ENCODE data around the gene IL22RA1. TPM values are rescaled to one million over a fixed set of nuclear protein-coding genes. Genes with fewer than 3 reads are reported as not detected.

Gene IL22RA1
- total and polyA plus RNA-seq, 9 of the 15 experiments (the other 6 are each of a cell fraction or from before 2014, with no cell fraction given), result not detected

GRCh38 chr1:24111996-24112779 is 30.8 kb downstream of the IL22RA1 start, which contains the start of gene MYOM3 (continued):
- peak; percentile 87 to 91 for TF ChIP-seq MAZ (CRISPR knock-in tag; conservative IDR thresholded peaks at IDR 0.05 in 1 of 2, IDR thresholded peaks at IDR 0.05 in 1 of 2)
- no peak for TF ChIP-seq ZNF124 (CRISPR knock-in tag; IDR thresholded peaks at IDR 0.05)
- TF ChIP-seq ARID1B (IDR thresholded peaks at IDR 0.05), result no peak
- TF ChIP-seq SREBF1 (IDR thresholded peaks at IDR 0.05; ENCODE audit: borderline replicate concordance, low read depth, low read length), result no peak
- peak; percentile 48; the same call in 1 of the 2 replicates for TF ChIP-seq HMBOX1 (IDR thresholded peaks at IDR 0.05)
- TF ChIP-seq VEZF1 (CRISPR knock-in tag; IDR thresholded peaks at IDR 0.05), result peak; percentile 80
- no peak for TF ChIP-seq ARID3B (CRISPR knock-in tag; IDR thresholded peaks at IDR 0.05; ENCODE audit: borderline replicate concordance)
- TF ChIP-seq KAT8 (IDR thresholded peaks at IDR 0.05; ENCODE audit: low read depth), result no peak
- TF ChIP-seq HDAC6 (IDR thresholded peaks at IDR 0.05; ENCODE audit: low read depth, low read length), result no peak
- TF ChIP-seq E2F6 (IDR thresholded peaks at IDR 0.05; ENCODE audit: borderline replicate concordance in 1 of 2, extremely low read depth in 1 of 2, insufficient read depth in 1 of 2, insufficient read length in 1 of 2, low read depth in 1 of 2, low read length in 1 of 2, poor library complexity in 1 of 2, severe bottlenecking in 1 of 2), result peak in 1 of 2 experiments; percentile 19
- no peak for TF ChIP-seq SPI1 (IDR thresholded peaks at IDR 0.05; ENCODE audit: borderline replicate concordance, low read depth, low read length)
- peak; percentile 58; the same call in 1 of the 2 replicates for TF ChIP-seq BHLHE40 (IDR thresholded peaks at IDR 0.05; ENCODE audit: low read length)
- peak; percentile 53 for TF ChIP-seq USF1 (CRISPR knock-in tag; IDR thresholded peaks at IDR 0.05)
- peak; percentile 34; the same call in 1 of the 2 replicates for TF ChIP-seq EGR1 (conservative IDR thresholded peaks at IDR 0.05)
- no peak for TF ChIP-seq THRA (IDR thresholded peaks at IDR 0.05)
- no peak for TF ChIP-seq ZNF695 (CRISPR knock-in tag; IDR thresholded peaks at IDR 0.05)
- TF ChIP-seq ELK1 (CRISPR knock-in tag; IDR thresholded peaks at IDR 0.05), result no peak
- TF ChIP-seq TCFL5 (CRISPR knock-in tag; conservative IDR thresholded peaks at IDR 0.05), result no peak

All from K562 (cell line).